Fibroblast of the aortic adventitia (primary cell): ENCODE results near the gene SLPI. TPM values are rescaled to one million over a fixed set of nuclear protein-coding genes. Genes with fewer than 3 reads are reported as not detected.
A peak's percentile ranks its signal among the peaks of the same experiment; 100 is the strongest.

Source experiments
- DNase-seq: peaks from one replicate; pipeline ENCODE4 v3.0.0-alpha.2; 2010; ENCODE audit warnings: low read depth
- H3K4me3 ChIP-seq: 2 replicates; pipeline ENCODE4 v1.5.1; 2011; ENCODE audit warnings: low read depth, mild to moderate bottlenecking, control low read depth, low read length, moderate library complexity
- total RNA-seq: library from RNA; depleted of rRNA; stranded (reverse); fragments of >200 nt; gene quantifications from 2 replicates; pipeline ENCODE4 v1.2.3, GENCODE V29; 2012; ENCODE audit warnings: low replicate concordance
- TF ChIP-seq, protein P1 (sequence below): IDR thresholded peaks from 2 replicates; pipeline ENCODE4 v1.5.1; 2011; ENCODE audit warnings: mild to moderate bottlenecking, low read length, control low read depth, inconsistent platforms; ENCODE audit not compliant: insufficient read depth

Gene SLPI
- 0.63 and 12.9 TPM in 2 replicates for total RNA-seq

GRCh38 chr20:45254383-45255262 is at the start of gene SLPI:
SLPI (minus strand) TSS chr20:45254564; CDS start chr20:45254543, 21 bp downstream.
- TF ChIP-seq, protein P1, sequence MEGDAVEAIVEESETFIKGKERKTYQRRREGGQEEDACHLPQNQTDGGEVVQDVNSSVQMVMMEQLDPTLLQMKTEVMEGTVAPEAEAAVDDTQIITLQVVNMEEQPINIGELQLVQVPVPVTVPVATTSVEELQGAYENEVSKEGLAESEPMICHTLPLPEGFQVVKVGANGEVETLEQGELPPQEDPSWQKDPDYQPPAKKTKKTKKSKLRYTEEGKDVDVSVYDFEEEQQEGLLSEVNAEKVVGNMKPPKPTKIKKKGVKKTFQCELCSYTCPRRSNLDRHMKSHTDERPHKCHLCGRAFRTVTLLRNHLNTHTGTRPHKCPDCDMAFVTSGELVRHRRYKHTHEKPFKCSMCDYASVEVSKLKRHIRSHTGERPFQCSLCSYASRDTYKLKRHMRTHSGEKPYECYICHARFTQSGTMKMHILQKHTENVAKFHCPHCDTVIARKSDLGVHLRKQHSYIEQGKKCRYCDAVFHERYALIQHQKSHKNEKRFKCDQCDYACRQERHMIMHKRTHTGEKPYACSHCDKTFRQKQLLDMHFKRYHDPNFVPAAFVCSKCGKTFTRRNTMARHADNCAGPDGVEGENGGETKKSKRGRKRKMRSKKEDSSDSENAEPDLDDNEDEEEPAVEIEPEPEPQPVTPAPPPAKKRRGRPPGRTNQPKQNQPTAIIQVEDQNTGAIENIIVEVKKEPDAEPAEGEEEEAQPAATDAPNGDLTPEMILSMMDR: no peak
- DNase-seq: peak; percentile 77
- H3K4me3 ChIP-seq: no peak within 1 kb of the TSS

- DNase-seq: no peak
- TF ChIP-seq, protein P1: no peak
Measured at GRCh38 chr20:45303586-45304463, 49.5 kb upstream of the SLPI start.

GRCh38 chr20:45301824-45302271 is 47.5 kb upstream of the SLPI start:
- TF ChIP-seq, protein P1: no peak
- no peak for DNase-seq
- H3K4me3 ChIP-seq: no peak overlapping the region

More at GRCh38 chr20:45303586-45304463, 49.5 kb upstream of the SLPI start:
- H3K4me3 ChIP-seq: no peak overlapping the region

GRCh38 chr20:45300961-45301360 is 46.6 kb upstream of the SLPI start:
- TF ChIP-seq, protein P1: peak; percentile 45
- no peak for DNase-seq
- no peak overlapping the region for H3K4me3 ChIP-seq

DNA sequence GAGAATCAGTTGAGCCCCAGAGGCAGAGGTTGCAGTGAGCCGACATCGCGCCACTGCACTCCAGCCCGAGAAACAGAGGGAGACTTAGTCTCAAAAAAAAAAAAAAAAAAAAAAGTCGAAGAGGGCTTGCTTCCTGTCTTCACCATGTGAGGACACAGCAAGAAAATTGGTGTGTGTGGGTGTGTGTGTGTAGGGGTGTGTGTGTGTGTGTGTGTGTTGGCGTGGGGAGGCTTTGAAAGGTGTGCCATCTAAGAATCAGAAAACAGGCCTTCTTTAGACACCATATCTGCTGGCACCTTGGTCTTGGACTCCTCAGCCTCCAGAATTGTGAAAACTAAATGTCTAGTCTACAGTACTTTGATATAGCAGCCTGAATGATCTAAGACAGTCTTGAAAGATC is 45.4 kb upstream of the SLPI start:
- DNase-seq: no peak
- H3K4me3 ChIP-seq: no peak overlapping the region
- TF ChIP-seq, protein P1: no peak

DNA sequence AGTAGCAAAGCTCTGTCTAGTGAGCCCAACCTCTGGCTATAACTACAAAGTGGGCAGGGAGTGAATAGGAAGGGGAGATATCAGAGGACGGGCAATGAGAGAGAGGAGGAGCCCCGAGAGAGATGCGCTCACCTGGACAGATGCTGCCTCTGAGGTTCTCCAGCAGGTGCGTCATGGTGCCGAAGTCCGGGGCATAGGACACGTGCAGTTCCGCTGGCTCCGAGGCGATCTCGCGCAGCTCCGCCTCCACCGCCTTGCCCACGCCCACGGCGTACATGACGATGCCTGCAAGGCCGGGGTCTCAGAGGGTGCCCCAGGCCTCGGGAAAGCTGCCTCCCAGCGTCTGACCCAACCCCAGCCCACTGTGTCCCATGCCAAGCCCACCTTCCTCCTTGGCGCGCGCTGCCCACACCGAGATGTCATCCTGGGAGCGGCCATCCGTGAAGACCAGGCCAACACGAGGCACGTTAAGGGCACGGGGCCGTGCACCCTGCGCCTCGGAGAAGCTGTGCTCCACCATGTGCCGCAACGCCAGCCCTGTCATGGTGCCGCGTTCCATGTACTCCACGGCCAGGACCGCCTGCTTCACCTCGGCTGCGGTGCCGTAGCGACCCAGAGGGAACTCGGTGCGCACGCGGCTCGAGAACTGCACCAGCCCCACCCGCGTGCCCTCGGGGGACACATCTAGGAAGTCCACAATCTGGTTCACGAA is 43.6 kb upstream of the SLPI start:
- DNase-seq: no peak
- H3K4me3 ChIP-seq: no peak overlapping the region
- TF ChIP-seq, protein P1: no peak
